H1 (cell line): ENCODE results near the gene SH3RF3. TPM values are rescaled to one million over a fixed set of nuclear protein-coding genes. Genes with fewer than 3 reads are reported as not detected.

Source experiments
- CTCF ChIA-PET: fragments of 300-600 bp; sonication (Branson Sonifier 250); formaldehyde crosslinking; loops from one replicate; lab custom pipeline; 2021; ENCODE audit not compliant: partially characterized antibody; lab: Charles Lee
- POLR2A ChIA-PET: fragments of 300-600 bp; sonication (Branson Sonifier 250); formaldehyde crosslinking; loops from one replicate; lab custom pipeline; 2021; ENCODE audit warnings: inconsistent platforms; ENCODE audit not compliant: partially characterized antibody; lab: Charles Lee
- DNase-seq, 2 experiments: peaks; one replicate each; pipeline versions ENCODE4 v3.0.0 to v3.0.0-alpha.2; 2010 to 2022; ENCODE audit warnings: low spot score in 2 of 2, low read depth in 1 of 2, mixed read lengths in 1 of 2
- FAIRE-seq: peaks from 2 replicates; lab custom pipeline; 2011; peaks lifted over from hg19 to GRCh38; lab: Jason Lieb, UNC
- H2AFZ ChIP-seq: 2 replicates; pipeline ENCODE4 v1.8.1; 2012; ENCODE audit warnings: low read length, inconsistent platforms
- H2AK5ac ChIP-seq: 2 replicates; pipeline ENCODE4 v1.6.1; 2013; ENCODE audit warnings: low read depth, low read length
- H2BK120ac ChIP-seq: replicated peaks from 2 replicates; pipeline ENCODE3; 2013; ENCODE audit warnings: low read depth, low read length, inconsistent platforms
- H2BK12ac ChIP-seq: 2 replicates; pipeline ENCODE4 v1.6.1; 2013; ENCODE audit warnings: low read depth, low read length
- H2BK15ac ChIP-seq: 2 replicates; pipeline ENCODE4 v1.6.1; 2013; ENCODE audit warnings: low read length
- H2BK20ac ChIP-seq: 2 replicates; pipeline ENCODE4 v1.6.1; 2013; ENCODE audit warnings: low read length
- H2BK5ac ChIP-seq: 2 replicates; pipeline ENCODE4 v1.6.1; 2013; ENCODE audit warnings: low read depth, low read length
- H3K14ac ChIP-seq: 2 replicates; pipeline ENCODE4 v1.6.1; 2013; ENCODE audit warnings: inconsistent platforms; ENCODE audit not compliant: insufficient read length
- H3K18ac ChIP-seq: 2 replicates; pipeline ENCODE4 v1.6.1; 2013; ENCODE audit warnings: low read length; ENCODE audit errors: extremely low read depth
- H3K23ac ChIP-seq: 2 replicates; pipeline ENCODE4 v1.6.1; 2013; ENCODE audit warnings: inconsistent platforms; ENCODE audit not compliant: insufficient read length
- H3K23me2 ChIP-seq: 2 replicates; pipeline ENCODE4 v1.6.1; 2013; ENCODE audit warnings: low read depth, low read length
- H3K27ac ChIP-seq: 2 replicates; pipeline ENCODE4 v1.6.1; 2011; ENCODE audit warnings: low read depth, low read length, inconsistent platforms
- H3K27me3 ChIP-seq, 4 experiments: replicated peaks in 1 of 4; 1 replicate in 1 of 4; 2 replicates in 3 of 4; pipeline versions ENCODE4 v1.6.1 to v1.8.1; 2011 to 2013; ENCODE audit warnings: low read length in 3 of 4, mild to moderate bottlenecking in 3 of 4, inconsistent platforms in 2 of 4, mixed read lengths in 2 of 4, moderate library complexity in 1 of 4; ENCODE audit not compliant: control insufficient read depth in 3 of 4, insufficient read depth in 3 of 4; ENCODE audit errors: extremely low read depth in 1 of 4
- H3K36me3 ChIP-seq, 4 experiments: 2 replicates each; pipeline versions ENCODE4 v1.6.1 to v1.8.1; 2011 to 2013; ENCODE audit warnings: mild to moderate bottlenecking in 4 of 4, low read length in 3 of 4, moderate library complexity in 2 of 4, control low read depth in 1 of 4, inconsistent platforms in 1 of 4; ENCODE audit not compliant: insufficient read depth in 4 of 4, control insufficient read depth in 2 of 4
- H3K4ac ChIP-seq: replicated peaks from 2 replicates; pipeline ENCODE3; 2013; ENCODE audit warnings: low read length, low read depth, mixed read lengths, inconsistent platforms; ENCODE audit not compliant: insufficient read length
- H3K4me1 ChIP-seq, 4 experiments: replicated peaks in 1 of 4; 1 replicate in 1 of 4; 2 replicates in 3 of 4; pipeline versions ENCODE4 v1.6.1 to v1.8.1; 2011 to 2013; ENCODE audit warnings: low read length in 3 of 4, inconsistent platforms in 2 of 4, mixed read lengths in 1 of 4; ENCODE audit not compliant: insufficient read depth in 4 of 4, control insufficient read depth in 3 of 4
- H3K4me2 ChIP-seq, 2 experiments: 2 replicates each; pipeline versions ENCODE4 v1.6.1 to v1.8.1; 2011 to 2013; ENCODE audit warnings: low read depth in 2 of 2, low read length in 2 of 2, control low read depth in 1 of 2, inconsistent platforms in 1 of 2, mild to moderate bottlenecking in 1 of 2; ENCODE audit not compliant: insufficient read depth in 1 of 2
- H3K4me3 ChIP-seq, 4 experiments: fragments of 200-600, 300-600 bp in 1 of 4; sonication (generic), shearing (Covaris generic), sonication (Bioruptor Twin) in 1 of 4; 2 replicates each; pipeline versions ENCODE4 v1.5.1 to v1.8.1; 2011 to 2016; ENCODE audit warnings: low read length in 4 of 4, low read depth in 3 of 4, control low read depth in 2 of 4, inconsistent platforms in 2 of 4, mild to moderate bottlenecking in 2 of 4, mixed read lengths in 1 of 4, moderate library complexity in 1 of 4; ENCODE audit not compliant: insufficient read depth in 2 of 4; ENCODE audit errors: extremely low read depth in 1 of 4
- H3K56ac ChIP-seq: replicated peaks from 2 replicates; pipeline ENCODE3; 2013; ENCODE audit warnings: low read depth, mild to moderate bottlenecking, mixed read lengths, low read length, inconsistent platforms; ENCODE audit not compliant: insufficient read length
- H3K79me1 ChIP-seq: 2 replicates; pipeline ENCODE4 v1.6.1; 2013; ENCODE audit warnings: low read depth, low read length, control low read depth
- H3K79me2 ChIP-seq, 2 experiments: 2 replicates each; pipeline versions ENCODE4 v1.6.1 to v1.8.1; 2012 to 2013; ENCODE audit warnings: low read length in 2 of 2, mild to moderate bottlenecking in 2 of 2, inconsistent platforms in 1 of 2; ENCODE audit not compliant: insufficient read depth in 2 of 2, control insufficient read depth in 1 of 2
- H3K9ac ChIP-seq, 4 experiments: replicated peaks in 1 of 4; 1 replicate in 1 of 4; 2 replicates in 3 of 4; pipeline versions ENCODE4 v1.6.1 to v1.8.1; 2011 to 2013; ENCODE audit warnings: low read depth in 3 of 4, low read length in 3 of 4, control low read depth in 2 of 4, mild to moderate bottlenecking in 2 of 4, moderate library complexity in 2 of 4, inconsistent platforms in 1 of 4; ENCODE audit errors: extremely low read depth in 1 of 4
- H3K9me3 ChIP-seq, 2 experiments: 2 replicates each; pipeline versions ENCODE4 v1.6.1 to v1.8.1; 2012 to 2013; ENCODE audit warnings: mild to moderate bottlenecking in 2 of 2, moderate library complexity in 2 of 2, control low read depth in 1 of 2, inconsistent platforms in 1 of 2, low read depth in 1 of 2, low read length in 1 of 2, mixed read lengths in 1 of 2; ENCODE audit not compliant: insufficient read depth in 2 of 2
- H4K20me1 ChIP-seq, 2 experiments: replicated peaks in 1 of 2; 2 replicates each; pipeline versions ENCODE3 to v1.8.1; 2011 to 2013; ENCODE audit warnings: inconsistent platforms in 2 of 2, low read length in 2 of 2, mild to moderate bottlenecking in 1 of 2; ENCODE audit not compliant: insufficient read depth in 2 of 2, control insufficient read depth in 1 of 2
- H4K5ac ChIP-seq: 2 replicates; pipeline ENCODE4 v1.6.1; 2013; ENCODE audit warnings: low read length, low read depth, mixed read lengths, inconsistent platforms; ENCODE audit not compliant: insufficient read length
- H4K8ac ChIP-seq: 2 replicates; pipeline ENCODE4 v1.8.0; 2013; ENCODE audit warnings: mild to moderate bottlenecking, moderate library complexity, low read length, inconsistent platforms; ENCODE audit not compliant: insufficient read depth; ENCODE audit errors: extremely low read depth
- H4K91ac ChIP-seq: replicated peaks from 2 replicates; pipeline ENCODE3; 2013; ENCODE audit warnings: low read length, mixed read lengths, inconsistent platforms; ENCODE audit not compliant: insufficient read length
- BRCA1 ChIP-seq: IDR thresholded peaks from 2 replicates; pipeline ENCODE4 v1.6.1; 2012; ENCODE audit warnings: low read depth, low read length, improper control_type of control experiment
- CHD1 ChIP-seq: IDR thresholded peaks from 2 replicates; pipeline ENCODE4 v1.6.1; 2012; ENCODE audit warnings: low read depth, low read length, improper control_type of control experiment
- POLR2AphosphoS5 ChIP-seq: IDR thresholded peaks from 2 replicates; pipeline ENCODE4 v1.6.1; 2011; ENCODE audit warnings: low read depth, low read length
- RAD21 ChIP-seq, 2 experiments: IDR thresholded peaks in 1 of 2; conservative IDR thresholded peaks in 1 of 2; 2 replicates each; pipeline ENCODE4 v1.6.1; 2011; ENCODE audit warnings: low read depth in 2 of 2, low read length in 2 of 2, improper control_type of control experiment in 1 of 2, inconsistent platforms in 1 of 2, mild to moderate bottlenecking in 1 of 2, moderate library complexity in 1 of 2
- RFX5 ChIP-seq: IDR thresholded peaks from 2 replicates; pipeline ENCODE4 v1.6.1; 2011; ENCODE audit warnings: low read depth, low read length, improper control_type of control experiment, borderline replicate concordance
- RXRA ChIP-seq: IDR thresholded peaks from 2 replicates; pipeline ENCODE4 v1.6.1; 2011; ENCODE audit warnings: low read depth, mild to moderate bottlenecking, low read length, moderate library complexity; ENCODE audit not compliant: insufficient read depth
- SIX5 ChIP-seq: IDR thresholded peaks from 2 replicates; pipeline ENCODE4 v1.6.1; 2011; ENCODE audit warnings: mild to moderate bottlenecking, low read depth, low read length
- SP2 ChIP-seq: IDR thresholded peaks from 2 replicates; pipeline ENCODE4 v1.6.1; 2012; ENCODE audit warnings: mild to moderate bottlenecking, low read length, inconsistent platforms
- WGBS, 2 experiments: shearing (Covaris generic) in 1 of 2; methylation state at CpG; one replicate each; pipeline versions ENCODE4 v1.1.6 to v1.1.7; 2013 to 2015; ENCODE audit warnings: low lambda C conversion rate in 2 of 2, mixed read lengths in 2 of 2, inconsistent platforms in 1 of 2, low coverage in 1 of 2, missing lambda C conversion rate in 1 of 2; ENCODE audit not compliant: insufficient replicate concordance in 2 of 2, insufficient coverage in 1 of 2, insufficient read length in 1 of 2; ENCODE audit errors: extremely low coverage in 1 of 2, missing lambda C conversion rate in 1 of 2; 5-methylcytosine and 5-hydroxymethylcytosine counted together
- polyA plus RNA-seq, 7 experiments: library from polyadenylated mRNA; depleted of rRNA in 3 of 7; stranded (reverse) in 5 of 7; unstranded in 2 of 7; fragments of >200 nt in 5 of 7; fragments of 200-250 nt in 2 of 7; gene quantifications; 1 replicate in 5 of 7; 2 replicates in 1 of 7; 4 replicates in 1 of 7; pipeline versions ENCODE4 v1.2.1 to v1.2.3, GENCODE V29; 2011 to 2013; ENCODE audit warnings: missing spikeins in 2 of 7, mixed read lengths in 2 of 7
- total RNA-seq: library from RNA; stranded (reverse); fragmentation: NEBNext Ultra II Directional; extraction: Animal tissue kit (Norgen Biotek cat#: 25700); gene quantifications from 2 replicates; pipeline ENCODE4 v1.2.1, GENCODE V29; 2021
- TF ChIP-seq, protein P1 (sequence below): IDR thresholded peaks from 2 replicates; pipeline ENCODE4 v1.6.1; 2012; ENCODE audit warnings: inconsistent platforms

SH3RF3 gene
- total and polyA plus RNA-seq, 2 of the 8 experiments (the other 6 are each of a cell fraction or from before 2014, with no cell fraction given) = 0.11 to 0.65 TPM

DNA sequence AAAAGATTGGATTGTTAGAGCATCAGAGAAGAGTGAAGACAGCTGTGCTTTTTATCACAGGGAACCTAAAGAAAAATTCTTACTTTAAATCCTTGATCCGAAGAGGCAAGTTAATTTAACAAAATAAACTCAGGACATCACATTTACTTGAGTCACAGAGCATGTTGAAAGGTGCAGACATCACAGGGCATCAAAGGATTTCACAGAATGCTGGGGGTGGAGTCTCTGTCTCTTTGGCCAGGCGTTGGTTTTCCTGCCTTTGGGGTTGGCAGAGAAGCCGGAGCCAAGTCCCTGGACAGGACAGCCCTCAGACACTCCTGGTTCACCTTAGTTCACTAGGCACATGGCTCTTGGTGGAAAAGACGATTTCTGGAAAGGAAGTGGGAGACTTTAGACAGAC is 56.3 kb downstream of the SH3RF3 start:
- Histone ChIP-seq H3K14ac (no peak overlapping the region), H3K56ac (no peak overlapping the region), H3K4me2 (no peak overlapping the region), H3K36me3 (no peaks in the 10 kb centered on the region), H2BK5ac (no peak overlapping the region), H2BK15ac (no peak overlapping the region), H2BK20ac (no peak overlapping the region), H3K9me3 (no peaks in the 10 kb centered on the region), H2BK120ac (no peak overlapping the region), H3K79me1 (no peaks in the 10 kb centered on the region), H3K27ac (no peak overlapping the region), H4K8ac (no peak overlapping the region), H4K91ac (no peak overlapping the region)
- CTCF ChIA-PET = interaction anchor here (0.9 to 1.3 kb wide), 2 partner anchors 26 to 249 kb away, joined by 3 to 4 read pairs; no protein-coding TSS in a partner anchor
- no peak for FAIRE-seq
- no peak for TF ChIP-seq SIX5
- TF ChIP-seq POLR2AphosphoS5 = no peak
- no peak for TF ChIP-seq BRCA1
- TF ChIP-seq, protein P1, sequence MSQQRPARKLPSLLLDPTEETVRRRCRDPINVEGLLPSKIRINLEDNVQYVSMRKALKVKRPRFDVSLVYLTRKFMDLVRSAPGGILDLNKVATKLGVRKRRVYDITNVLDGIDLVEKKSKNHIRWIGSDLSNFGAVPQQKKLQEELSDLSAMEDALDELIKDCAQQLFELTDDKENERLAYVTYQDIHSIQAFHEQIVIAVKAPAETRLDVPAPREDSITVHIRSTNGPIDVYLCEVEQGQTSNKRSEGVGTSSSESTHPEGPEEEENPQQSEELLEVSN = no peak
- no peak for TF ChIP-seq SP2
- no peak for TF ChIP-seq RXRA
- TF ChIP-seq CHD1 = no peak
- TF ChIP-seq RFX5 = no peak
- no peak for TF ChIP-seq RAD21 (IDR thresholded peaks at IDR 0.05 in 1 of 2, conservative IDR thresholded peaks at IDR 0.05 in 1 of 2; ENCODE audit: low read depth in 2 of 2, low read length in 2 of 2)
- TF ChIP-seq, all 59 proteins: peak for 0
- Histone ChIP-seq H4K5ac (no peak overlapping the region), H2AFZ (no peak overlapping the region), H2AK5ac (no peak overlapping the region), H3K9ac (no peak overlapping the region), H3K18ac (no peak overlapping the region), H3K23me2 (no peaks in the 10 kb centered on the region), H3K23ac (no peak overlapping the region), H4K20me1 (no peaks in the 10 kb centered on the region), H2BK12ac (no peak overlapping the region), H3K4me3 (no peak overlapping the region), H3K4ac (no peak overlapping the region), H3K4me1 (no peaks in the 10 kb centered on the region; a peak in 2 of 7 replicates), H3K79me2 (no peaks in the 10 kb centered on the region), H3K27me3 (no peaks in the 10 kb centered on the region; a peak in 1 of 7 replicates)
- 76% methylated on average over 4 of the region's 4 CpGs; no CpG with 5 or more reads in 1 of the 2 experiments for WGBS, 2 experiments
- no peak for DNase-seq
- POLR2A ChIA-PET = no interaction called here
